Liver (tissue), 9 donors: Measurements from ENCODE around the gene HSD17B11. TPM values are rescaled to one million over a fixed set of nuclear protein-coding genes. Genes with fewer than 3 reads are reported as not detected.
"Not testable (repeated sequence)": the region's sequence is repeated elsewhere in the genome, so short reads cannot be mapped to it uniquely, and the experiment has no call there.

Experiments used
- DNase-seq: peaks from one replicate; pipeline ENCODE4 v3.0.0-alpha.2; 2017; ENCODE audit warnings: low spot score
- H3K27ac ChIP-seq, 2 donors: one replicate each; pipeline ENCODE4 v1.7.0; 2013; ENCODE audit warnings: inconsistent platforms in 2 of 2, low read length in 2 of 2, control low read depth in 1 of 2, low read depth in 1 of 2, mild to moderate bottlenecking in 1 of 2
- H3K27me3 ChIP-seq, 4 donors: one replicate each; pipeline versions ENCODE4 v1.6.1 to v1.7.0; 2013; ENCODE audit warnings: low read length in 3 of 4, inconsistent platforms in 1 of 4, mild to moderate bottlenecking in 1 of 4, moderate library complexity in 1 of 4; ENCODE audit not compliant: control insufficient read depth in 4 of 4, insufficient read depth in 4 of 4
- H3K36me3 ChIP-seq, 4 donors: one replicate each; pipeline versions ENCODE4 v1.6.1 to v1.7.0; 2013; ENCODE audit warnings: low read length in 3 of 4, mild to moderate bottlenecking in 3 of 4, low read depth in 1 of 4, moderate library complexity in 1 of 4; ENCODE audit not compliant: control insufficient read depth in 4 of 4, insufficient read depth in 3 of 4
- H3K4me1 ChIP-seq, 4 donors: one replicate each; pipeline versions ENCODE4 v1.6.1 to v1.7.0; 2013; ENCODE audit warnings: low read length in 3 of 4, mild to moderate bottlenecking in 3 of 4, moderate library complexity in 1 of 4; ENCODE audit not compliant: control insufficient read depth in 4 of 4, insufficient read depth in 4 of 4
- H3K4me3 ChIP-seq, 3 donors: one replicate each; pipeline versions ENCODE4 v1.6.1 to v1.7.0; 2013; ENCODE audit warnings: low read length in 3 of 3, control low read depth in 1 of 3, low read depth in 1 of 3, mild to moderate bottlenecking in 1 of 3
- H3K9ac ChIP-seq, 2 donors: one replicate each; pipeline ENCODE4 v1.7.0; 2013; ENCODE audit warnings: low read length in 2 of 2, mild to moderate bottlenecking in 2 of 2, moderate library complexity in 2 of 2, control low read depth in 1 of 2, low read depth in 1 of 2
- H3K9me3 ChIP-seq, 4 donors: one replicate each; pipeline versions ENCODE4 v1.6.1 to v1.7.0; 2013; ENCODE audit warnings: low read length in 3 of 4; ENCODE audit not compliant: control insufficient read depth in 4 of 4
- EGR1 ChIP-seq, 2 donors: IDR thresholded peaks; 2 replicates each; pipeline ENCODE4 v1.6.1; 2016 to 2018; ENCODE audit warnings: antibody characterized with exemption in 2 of 2, low read depth in 2 of 2
- FOXA1 ChIP-seq: IDR thresholded peaks from 2 replicates; pipeline ENCODE4 v1.6.1; 2016; ENCODE audit warnings: antibody characterized with exemption
- FOXA2 ChIP-seq: IDR thresholded peaks from 2 replicates; pipeline ENCODE4 v1.6.1; 2016; ENCODE audit warnings: antibody characterized with exemption
- GABPA ChIP-seq, 2 donors: IDR thresholded peaks in 1 of 2; conservative IDR thresholded peaks in 1 of 2; 2 replicates each; pipeline ENCODE4 v1.6.1; 2016; ENCODE audit warnings: antibody characterized with exemption in 2 of 2, mild to moderate bottlenecking in 1 of 2, moderate library complexity in 1 of 2
- HNF4A ChIP-seq, 2 donors: conservative IDR thresholded peaks; 2 replicates each; pipeline ENCODE4 v1.6.1; 2016; ENCODE audit warnings: antibody characterized with exemption in 2 of 2, mild to moderate bottlenecking in 2 of 2
- HNF4G ChIP-seq: IDR thresholded peaks from 2 replicates; pipeline ENCODE4 v1.6.1; 2016; ENCODE audit warnings: antibody characterized with exemption
- JUND ChIP-seq, 2 donors: IDR thresholded peaks; 2 replicates each; pipeline ENCODE4 v1.6.1; 2016; ENCODE audit warnings: antibody characterized with exemption in 2 of 2
- NR2F2 ChIP-seq: IDR thresholded peaks from 2 replicates; pipeline ENCODE4 v1.6.1; 2016; ENCODE audit warnings: antibody characterized with exemption
- RAD21 ChIP-seq, 2 donors: IDR thresholded peaks; 2 replicates each; pipeline ENCODE4 v1.6.1; 2016; ENCODE audit warnings: antibody characterized with exemption in 2 of 2, mild to moderate bottlenecking in 2 of 2
- RXRA ChIP-seq, 2 donors: IDR thresholded peaks; 2 replicates each; pipeline ENCODE4 v1.6.1; 2017 to 2018; ENCODE audit warnings: antibody characterized with exemption in 2 of 2, mild to moderate bottlenecking in 1 of 2
- SP1 ChIP-seq: IDR thresholded peaks from 2 replicates; pipeline ENCODE4 v1.6.1; 2018; ENCODE audit warnings: antibody characterized with exemption, mild to moderate bottlenecking
- TAF1 ChIP-seq: conservative IDR thresholded peaks from 2 replicates; pipeline ENCODE4 v1.6.1; 2016; ENCODE audit warnings: antibody characterized with exemption, mild to moderate bottlenecking
- WGBS: extraction: QIAGEN DNeasy Blood & Tissue Kit; methylation state at CpG from one replicate; pipeline ENCODE4 v1.1.7; 2013; 5-methylcytosine and 5-hydroxymethylcytosine counted together
- polyA plus RNA-seq, 2 donors: library from polyadenylated mRNA; stranded (reverse) in 1 of 2; unstranded in 1 of 2; fragments of 200-250 nt in 1 of 2; fragments of >200 nt in 1 of 2; fragmentation: Nextera tagmentation in 1 of 2; extraction: Ambion mirVana in 1 of 2; gene quantifications; one replicate each; pipeline versions ENCODE4 v1.2.1 to v1.2.3, GENCODE V29; 2013 to 2015
- total RNA-seq, 2 donors: library from RNA; depleted of rRNA; stranded (reverse); fragments of >200 nt; gene quantifications; one replicate each; pipeline ENCODE4 v1.2.3, GENCODE V29; 2014
- TF ChIP-seq, protein P1 (sequence below): IDR thresholded peaks from 2 replicates; pipeline ENCODE4 v1.6.1; 2016; ENCODE audit warnings: antibody characterized with exemption
- TF ChIP-seq, protein P2 (sequence below): IDR thresholded peaks from 2 replicates; pipeline ENCODE4 v1.6.1; 2016; ENCODE audit warnings: antibody characterized with exemption
- TF ChIP-seq, protein P3 (sequence below): IDR thresholded peaks from 2 replicates; pipeline ENCODE4 v1.6.1; 2016; ENCODE audit warnings: antibody characterized with exemption, mild to moderate bottlenecking
- donor health status: healthy.
- donor health status: healthy.
- donor health status: healthy.
- donor health status: healthy.
- donor health status: healthy.

Gene HSD17B11
- total and polyA plus RNA-seq, 4 donors = 94.8 to 133 (median 115) TPM

DNA sequence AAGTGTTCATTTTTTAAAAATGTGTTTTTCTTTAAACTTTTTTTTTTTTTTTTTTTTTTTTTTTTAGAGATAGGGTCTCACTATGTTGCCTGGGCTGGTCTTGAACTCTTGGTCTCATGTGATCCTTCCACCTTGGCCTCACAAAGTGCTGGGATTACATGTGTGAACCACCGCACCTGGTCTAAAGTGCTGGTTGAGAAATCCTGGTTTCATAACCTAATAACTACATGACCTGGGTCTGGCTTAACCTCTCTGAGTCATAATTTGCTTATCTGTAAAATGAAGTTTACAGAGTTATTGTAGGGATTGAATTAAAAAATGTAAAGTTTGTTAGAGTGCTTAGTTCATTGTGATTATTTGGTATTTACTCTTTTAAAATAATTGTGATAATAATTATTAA lies 73.5 kb downstream of the HSD17B11 start (continued):
- TF ChIP-seq HNF4G = peak; percentile 91
- TF ChIP-seq FOXA2 = peak; percentile 62
- peak; percentile 27 to 35 for TF ChIP-seq RAD21 (IDR thresholded peaks at IDR 0.05)
- TF ChIP-seq JUND (IDR thresholded peaks at IDR 0.05) = peak; percentile 97 to 98
- TF ChIP-seq, protein P1, sequence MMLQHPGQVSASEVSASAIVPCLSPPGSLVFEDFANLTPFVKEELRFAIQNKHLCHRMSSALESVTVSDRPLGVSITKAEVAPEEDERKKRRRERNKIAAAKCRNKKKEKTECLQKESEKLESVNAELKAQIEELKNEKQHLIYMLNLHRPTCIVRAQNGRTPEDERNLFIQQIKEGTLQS = peak; percentile 89
- TF ChIP-seq, protein P2, sequence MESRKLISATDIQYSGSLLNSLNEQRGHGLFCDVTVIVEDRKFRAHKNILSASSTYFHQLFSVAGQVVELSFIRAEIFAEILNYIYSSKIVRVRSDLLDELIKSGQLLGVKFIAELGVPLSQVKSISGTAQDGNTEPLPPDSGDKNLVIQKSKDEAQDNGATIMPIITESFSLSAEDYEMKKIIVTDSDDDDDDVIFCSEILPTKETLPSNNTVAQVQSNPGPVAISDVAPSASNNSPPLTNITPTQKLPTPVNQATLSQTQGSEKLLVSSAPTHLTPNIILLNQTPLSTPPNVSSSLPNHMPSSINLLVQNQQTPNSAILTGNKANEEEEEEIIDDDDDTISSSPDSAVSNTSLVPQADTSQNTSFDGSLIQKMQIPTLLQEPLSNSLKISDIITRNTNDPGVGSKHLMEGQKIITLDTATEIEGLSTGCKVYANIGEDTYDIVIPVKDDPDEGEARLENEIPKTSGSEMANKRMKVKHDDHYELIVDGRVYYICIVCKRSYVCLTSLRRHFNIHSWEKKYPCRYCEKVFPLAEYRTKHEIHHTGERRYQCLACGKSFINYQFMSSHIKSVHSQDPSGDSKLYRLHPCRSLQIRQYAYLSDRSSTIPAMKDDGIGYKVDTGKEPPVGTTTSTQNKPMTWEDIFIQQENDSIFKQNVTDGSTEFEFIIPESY = peak; percentile 88

DNA sequence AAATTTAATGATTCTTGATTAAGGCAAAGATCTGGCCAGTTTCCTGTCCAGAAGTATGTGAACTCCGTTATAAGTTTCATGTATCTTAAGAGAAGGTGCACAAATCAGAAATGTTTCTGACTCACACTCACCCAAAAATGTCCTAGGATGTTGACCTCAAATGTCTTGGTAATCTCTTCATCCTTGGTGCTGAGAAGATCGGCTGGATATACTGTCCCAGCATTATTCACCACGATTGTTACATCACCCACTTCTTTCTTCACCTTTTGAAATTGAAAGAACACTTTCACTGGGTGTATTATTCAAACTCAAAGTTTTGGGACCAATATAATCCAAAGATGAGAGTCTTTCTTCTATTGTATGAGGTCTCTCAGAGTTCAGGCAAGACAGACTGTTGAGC lies 74.0 kb downstream of the HSD17B11 start:
- no peak for TF ChIP-seq JUND (IDR thresholded peaks at IDR 0.05)
- TF ChIP-seq, protein P1 = no peak
- no peak for TF ChIP-seq EGR1 (IDR thresholded peaks at IDR 0.05; ENCODE audit: low read depth in 2 of 2)
- no peak for TF ChIP-seq HNF4A (conservative IDR thresholded peaks at IDR 0.05)
- no peak for TF ChIP-seq RXRA (IDR thresholded peaks at IDR 0.05)
- TF ChIP-seq RAD21 (IDR thresholded peaks at IDR 0.05) = no peak
- no peak for TF ChIP-seq SP1
- TF ChIP-seq FOXA1 = no peak
- TF ChIP-seq, protein P3, sequence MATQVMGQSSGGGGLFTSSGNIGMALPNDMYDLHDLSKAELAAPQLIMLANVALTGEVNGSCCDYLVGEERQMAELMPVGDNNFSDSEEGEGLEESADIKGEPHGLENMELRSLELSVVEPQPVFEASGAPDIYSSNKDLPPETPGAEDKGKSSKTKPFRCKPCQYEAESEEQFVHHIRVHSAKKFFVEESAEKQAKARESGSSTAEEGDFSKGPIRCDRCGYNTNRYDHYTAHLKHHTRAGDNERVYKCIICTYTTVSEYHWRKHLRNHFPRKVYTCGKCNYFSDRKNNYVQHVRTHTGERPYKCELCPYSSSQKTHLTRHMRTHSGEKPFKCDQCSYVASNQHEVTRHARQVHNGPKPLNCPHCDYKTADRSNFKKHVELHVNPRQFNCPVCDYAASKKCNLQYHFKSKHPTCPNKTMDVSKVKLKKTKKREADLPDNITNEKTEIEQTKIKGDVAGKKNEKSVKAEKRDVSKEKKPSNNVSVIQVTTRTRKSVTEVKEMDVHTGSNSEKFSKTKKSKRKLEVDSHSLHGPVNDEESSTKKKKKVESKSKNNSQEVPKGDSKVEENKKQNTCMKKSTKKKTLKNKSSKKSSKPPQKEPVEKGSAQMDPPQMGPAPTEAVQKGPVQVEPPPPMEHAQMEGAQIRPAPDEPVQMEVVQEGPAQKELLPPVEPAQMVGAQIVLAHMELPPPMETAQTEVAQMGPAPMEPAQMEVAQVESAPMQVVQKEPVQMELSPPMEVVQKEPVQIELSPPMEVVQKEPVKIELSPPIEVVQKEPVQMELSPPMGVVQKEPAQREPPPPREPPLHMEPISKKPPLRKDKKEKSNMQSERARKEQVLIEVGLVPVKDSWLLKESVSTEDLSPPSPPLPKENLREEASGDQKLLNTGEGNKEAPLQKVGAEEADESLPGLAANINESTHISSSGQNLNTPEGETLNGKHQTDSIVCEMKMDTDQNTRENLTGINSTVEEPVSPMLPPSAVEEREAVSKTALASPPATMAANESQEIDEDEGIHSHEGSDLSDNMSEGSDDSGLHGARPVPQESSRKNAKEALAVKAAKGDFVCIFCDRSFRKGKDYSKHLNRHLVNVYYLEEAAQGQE = no peak
- TF ChIP-seq GABPA (IDR thresholded peaks at IDR 0.05 in 1 of 2, conservative IDR thresholded peaks at IDR 0.05 in 1 of 2) = no peak
- TF ChIP-seq FOXA2 = no peak
- no peak for TF ChIP-seq NR2F2
- TF ChIP-seq HNF4G = no peak
- TF ChIP-seq, protein P2 = no peak
- TF ChIP-seq TAF1 = no peak
- Histone ChIP-seq H3K9me3 (no peaks in the 10 kb centered on the region), H3K27ac (peak overlapping the region; percentile 59 to 89), H3K27me3 (no peaks in the 10 kb centered on the region), H3K4me1 (peaks cover 0 to 8% (median 3%) of the 10 kb centered on the region in 4 donors), H3K9ac (no peak overlapping the region), H3K36me3 (peaks cover 0 to 31% (median 18%) of the 10 kb centered on the region in 4 donors), H3K4me3 (no peak overlapping the region)
- WGBS = 90% methylated on average over 3 of the region's 3 CpGs
- DNase-seq = no peak

DNA sequence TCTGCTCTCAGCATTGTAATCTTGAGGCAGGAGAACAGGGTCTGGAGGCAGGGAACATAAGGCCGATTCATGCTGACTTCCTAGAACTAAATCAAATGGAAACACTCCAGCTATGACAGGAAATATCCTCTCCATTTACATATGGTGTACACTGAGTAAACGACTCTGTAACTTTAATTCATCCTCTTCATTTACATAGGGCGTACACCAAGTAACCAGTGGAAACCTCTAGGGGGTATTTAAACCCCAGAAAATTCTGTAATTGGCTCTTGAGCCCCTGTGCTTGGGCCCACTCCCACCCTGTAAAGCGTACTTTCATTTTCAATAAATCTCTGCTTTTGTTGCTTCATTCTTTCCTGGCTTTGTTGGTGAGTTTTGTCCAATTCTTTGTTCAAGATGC lies 76.0 kb downstream of the HSD17B11 start:
- H3K36me3 ChIP-seq = peaks cover 0 to 48% (median 23%) of the 10 kb centered on the region in 4 donors
- not testable (repeated sequence) for H3K4me1 ChIP-seq, H3K9me3 ChIP-seq, H3K4me3 ChIP-seq, H3K9ac ChIP-seq, DNase-seq, H3K27ac ChIP-seq, H3K27me3 ChIP-seq
- 76% methylated on average over 4 of the region's 4 CpGs for WGBS
